Pancreas (tissue), 10 donors: Measurements from ENCODE around the gene ACP6. TPM values are rescaled to one million over a fixed set of nuclear protein-coding genes. Genes with fewer than 3 reads are reported as not detected.

ENCODE experiments used
- ATAC-seq, 4 donors: fragments of 200-7000 bp; cut with Tn5 transposase; one replicate each; pipeline versions ENCODE4 v1.8.0 to v1.9.1; 2020; ENCODE audit warnings: mild to moderate bottlenecking in 4 of 4, moderate library complexity in 4 of 4
- DNase-seq, 6 donors: peaks; one replicate each; pipeline ENCODE4 v3.0.0-alpha.2; 2020
- FAIRE-seq: peaks from 2 replicates; lab custom pipeline; 2012; peaks lifted over from hg19 to GRCh38; lab: Jason Lieb, UNC
- H3K27ac ChIP-seq, 4 donors: fragments of 200-600 bp; sonication (generic); 1 replicate in 3 of 4; 2 replicates in 1 of 4; pipeline versions ENCODE4 v1.5.0 to v1.8.0; 2020
- H3K27me3 ChIP-seq, 4 donors: fragments of 200-600 bp; one replicate each; pipeline ENCODE4 v1.8.0; 2021
- H3K36me3 ChIP-seq, 3 donors: fragments of 200-600 bp; sonication (generic) in 1 of 3; one replicate each; pipeline versions ENCODE4 v1.5.0 to v1.8.0; 2020 to 2021
- H3K4me1 ChIP-seq, 3 donors: fragments of 200-600 bp; one replicate each; pipeline ENCODE4 v1.8.0; 2021
- H3K4me3 ChIP-seq, 4 donors: fragments of 200-600 bp; sonication (generic) in 2 of 4; one replicate each; pipeline versions ENCODE4 v1.5.0 to v1.8.0; 2020 to 2021
- H3K9me3 ChIP-seq, 4 donors: fragments of 200-600 bp; one replicate each; pipeline ENCODE4 v1.8.0; 2021
- CTCF ChIP-seq, 4 donors: fragments of 200-600 bp; sonication (generic) in 3 of 4; IDR thresholded peaks; one replicate each; pipeline versions ENCODE4 v1.5.0 to v1.8.0; 2021; ENCODE audit warnings: antibody characterized with exemption in 4 of 4
- WGBS, 2 donors: extraction: QIAGEN DNeasy Blood & Tissue Kit; methylation state at CpG; one replicate each; pipeline ENCODE4 v1.1.7; 2013; 5-methylcytosine and 5-hydroxymethylcytosine counted together
- intact Hi-C, 3 donors: fragments of 100-400 bp; cut with DNase I; formaldehyde crosslinking; loops; one replicate each; pipeline versions ENCODE4 v1.11.1 to v1.14.2; 2022
- polyA plus RNA-seq, 2 donors: library from polyadenylated mRNA; stranded (reverse); fragments of 200-250 nt; gene quantifications; one replicate each; pipeline ENCODE4 v1.2.3, GENCODE V29; 2013
- total RNA-seq, 6 donors: library from RNA; stranded (reverse); fragmentation: NEBNext Ultra II Directional in 4 of 6; extraction: Animal tissue kit (Norgen Biotek cat#: 25700) in 4 of 6; gene quantifications; one replicate each; pipeline versions ENCODE4 v1.2.1 to v1.2.4, GENCODE V29; 2021 to 2023
- donor health status: healthy with polysubstance abuse.
- donor health status: DM: no; HTN: no; CAD: no; lungs with moderate emphysema.
- donor health status: DM: no; HTN: no; CAD: no.
- donor health status: control.
- donor health status: control.
- donor health status: Bipolar disorder and iron deficiency.
- donor health status: DM: yes; HTN: yes; CAD: no.
- donor health status: DM: no; HTN: no; CAD: no.
- donor health status: DM: no; HTN: no; CAD: no.
- donor health status: DM: yes; HTN: yes; CAD: no.

The ACP6 gene
- total and polyA plus RNA-seq, 8 donors, result 8.5 to 18.6 (median 10.1) TPM

GRCh38 chr1:147599362-147600118 is 70.8 kb downstream of the ACP6 start:
- Histone ChIP-seq H3K4me3 (peak overlapping the region; percentile 59 to 79 (median 65)), H3K27ac (peak overlapping the region; percentile 66 to 89 (median 81)), H3K27me3 (no peaks in the 10 kb centered on the region), H3K9me3 (no peaks in the 10 kb centered on the region), H3K36me3 (no peaks in the 10 kb centered on the region), H3K4me1 (peaks cover 0 to 11% (median 4%) of the 10 kb centered on the region in 3 donors)
- FAIRE-seq (no peak), DNase-seq (peak; percentile 97 to 99 (median 98)), ATAC-seq (peak; percentile 91 to 96 (median 92))
- intact Hi-C loops, result no loop called here
- 0% methylated on average over 20 to 80 of the region's 80 CpGs for WGBS, 2 donors
- TF ChIP-seq CTCF (IDR thresholded peaks at IDR 0.05), result no peak

GRCh38 chr1:147598621-147599361 is 71.5 kb downstream of the ACP6 start:
- WGBS, 2 donors, result 4 to 5% methylated on average over 30 of the region's 30 CpGs
- Histone ChIP-seq H3K9me3 (no peaks in the 10 kb centered on the region), H3K27ac (peak overlapping the region; percentile 66 to 89 (median 81)), H3K36me3 (no peaks in the 10 kb centered on the region), H3K4me1 (peaks cover 0 to 11% (median 4%) of the 10 kb centered on the region in 3 donors), H3K27me3 (no peaks in the 10 kb centered on the region), H3K4me3 (peak overlapping the region; percentile 59 to 79 (median 65))
- intact Hi-C loops, result no loop called here
- DNase-seq (peak in 4 of 6 donors; percentile 21 to 88 (median 70)), ATAC-seq (peak; percentile 6 to 39 (median 21)), FAIRE-seq (no peak)
- no peak for TF ChIP-seq CTCF (IDR thresholded peaks at IDR 0.05)

DNA sequence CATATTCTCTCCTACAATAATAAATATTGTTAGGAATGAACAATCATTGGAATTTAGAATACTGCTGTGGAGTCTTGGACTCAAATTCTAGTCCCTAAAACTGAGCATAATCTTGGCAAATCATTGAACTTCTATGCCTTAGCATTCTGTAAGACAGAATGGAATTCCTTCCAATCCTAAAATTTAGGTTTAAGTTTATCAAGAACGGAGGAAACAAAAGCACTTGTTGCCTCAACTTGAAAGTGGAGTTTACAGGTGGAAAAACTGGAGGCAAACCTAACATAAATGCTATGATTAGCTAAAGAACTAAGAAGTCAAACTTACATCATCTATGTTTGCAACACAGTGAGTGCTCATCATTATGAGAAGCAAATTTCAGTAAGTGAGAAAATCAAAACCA is 73.3 kb downstream of the ACP6 start:
- 81 to 87% methylated on average over 1 of the region's 1 CpG for WGBS, 2 donors
- intact Hi-C loops, result no loop called here
- no peak overlapping the region for H3K27ac ChIP-seq
- no peaks in the 10 kb centered on the region for H3K36me3 ChIP-seq
- ATAC-seq (no peak), FAIRE-seq (no peak), DNase-seq (no peak)
- TF ChIP-seq CTCF (IDR thresholded peaks at IDR 0.05), result no peak
- H3K9me3 ChIP-seq, result no peaks in the 10 kb centered on the region
- H3K4me1 ChIP-seq, result peaks cover 4 to 16% (median 8%) of the 10 kb centered on the region in 3 donors
- no peaks in the 10 kb centered on the region for H3K27me3 ChIP-seq
- H3K4me3 ChIP-seq, result no peak overlapping the region

Other genes starting within 250 kb of the ACP6 start
- gene BCL9, start 129.0 kb downstream of the ACP6 start, total RNA-seq, result 10 to 100 TPM in 2 of 6 donors, 1 to 10 TPM in 4; 5.9 to 15.6 (median 9.2) TPM
- 1 to 10 TPM; 3.9 to 8.6 TPM for gene BCL9, start 129.0 kb downstream of the ACP6 start, polyA plus RNA-seq
- 1 to 10 TPM in 5 of 6 donors, under 1 TPM in 1; 0.57 to 4.6 (median 2.0) TPM for gene GJA5, start 90.1 kb upstream of the ACP6 start, total RNA-seq
- 1 to 10 TPM; 1.6 to 2.6 TPM for gene GJA5, start 90.1 kb upstream of the ACP6 start, polyA plus RNA-seq
- not detected for gene GJA8, start 232.3 kb upstream of the ACP6 start, total RNA-seq
- gene GJA8, start 232.3 kb upstream of the ACP6 start, polyA plus RNA-seq, result not detected